Loucy (cell line): Measurements from ENCODE around the gene NAT9.

Source experiments
- EZH2phosphoT487 ChIP-seq: fragments of 200-600 bp; IDR thresholded peaks from 2 replicates; pipeline ENCODE4 v1.6.1; 2018; ENCODE audit warnings: antibody characterized with exemption, mild to moderate bottlenecking, moderate library complexity, borderline replicate concordance
- TF ChIP-seq, protein P1 (sequence below): fragments of 200-600 bp; sonication (generic); conservative IDR thresholded peaks from 2 replicates; pipeline ENCODE4 v1.5.1; 2014; ENCODE audit warnings: mild to moderate bottlenecking, antibody characterized with exemption, low read length

DNA sequence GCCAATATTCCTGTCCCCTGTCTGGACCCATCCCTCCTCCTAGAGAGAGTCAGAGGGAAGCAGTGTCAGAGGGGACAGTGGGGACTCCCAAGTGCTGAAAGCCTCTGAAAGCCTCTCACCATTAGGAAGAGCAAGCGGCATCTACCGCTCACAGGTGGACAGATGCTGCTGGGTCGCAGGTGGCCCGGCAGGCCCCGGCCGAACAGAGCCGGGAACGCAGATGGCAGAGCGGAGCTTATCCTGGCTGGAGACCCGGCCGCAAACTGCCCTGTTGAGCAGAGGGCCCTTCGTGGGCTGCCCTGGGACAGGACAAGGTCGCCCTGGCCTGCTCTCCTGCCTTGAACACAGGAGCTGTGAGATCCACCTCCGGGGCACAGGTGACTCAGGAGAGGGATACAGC lies 23.0 kb upstream of the NAT9 start:
- TF ChIP-seq, protein P1, sequence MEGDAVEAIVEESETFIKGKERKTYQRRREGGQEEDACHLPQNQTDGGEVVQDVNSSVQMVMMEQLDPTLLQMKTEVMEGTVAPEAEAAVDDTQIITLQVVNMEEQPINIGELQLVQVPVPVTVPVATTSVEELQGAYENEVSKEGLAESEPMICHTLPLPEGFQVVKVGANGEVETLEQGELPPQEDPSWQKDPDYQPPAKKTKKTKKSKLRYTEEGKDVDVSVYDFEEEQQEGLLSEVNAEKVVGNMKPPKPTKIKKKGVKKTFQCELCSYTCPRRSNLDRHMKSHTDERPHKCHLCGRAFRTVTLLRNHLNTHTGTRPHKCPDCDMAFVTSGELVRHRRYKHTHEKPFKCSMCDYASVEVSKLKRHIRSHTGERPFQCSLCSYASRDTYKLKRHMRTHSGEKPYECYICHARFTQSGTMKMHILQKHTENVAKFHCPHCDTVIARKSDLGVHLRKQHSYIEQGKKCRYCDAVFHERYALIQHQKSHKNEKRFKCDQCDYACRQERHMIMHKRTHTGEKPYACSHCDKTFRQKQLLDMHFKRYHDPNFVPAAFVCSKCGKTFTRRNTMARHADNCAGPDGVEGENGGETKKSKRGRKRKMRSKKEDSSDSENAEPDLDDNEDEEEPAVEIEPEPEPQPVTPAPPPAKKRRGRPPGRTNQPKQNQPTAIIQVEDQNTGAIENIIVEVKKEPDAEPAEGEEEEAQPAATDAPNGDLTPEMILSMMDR, result no peak
- TF ChIP-seq EZH2phosphoT487, result no peak
